Panc1 (cell line): ENCODE measurements around the gene SIK2. TPM values are rescaled to one million over a fixed set of nuclear protein-coding genes. Genes with fewer than 3 reads are reported as not detected.

Experiments
- ATAC-seq: fragments of 200-7000 bp; cut with Tn5 transposase; 2 replicates; pipeline ENCODE4 v1.9.1; 2020; ENCODE audit warnings: mild to moderate bottlenecking, moderate library complexity
- BruUV-seq: library from RNA; stranded (reverse); fragments of 400-500 nt; replicated peaks from 2 replicates; lab custom pipeline; 2021; lab: Mats Ljungman, UMichigan
- CTCF ChIA-PET: fragments of 300-600 bp; sonication (Branson Sonifier 250); formaldehyde crosslinking; loops from one replicate; lab custom pipeline; 2022; ENCODE audit warnings: antibody characterized with exemption; lab: Charles Lee
- POLR2A ChIA-PET: fragments of 300-600 bp; sonication (Branson Sonifier 250); formaldehyde crosslinking; loops from one replicate; lab custom pipeline; 2022; ENCODE audit warnings: antibody characterized with exemption; lab: Charles Lee
- DNase-seq: peaks from one replicate; pipeline ENCODE4 v3.0.0-alpha.2; 2010; ENCODE audit warnings: low read depth, low spot score
- H3K27ac ChIP-seq: 2 replicates; pipeline ENCODE4 v1.5.1; 2011; ENCODE audit warnings: mild to moderate bottlenecking, low read length, inconsistent platforms
- H3K27me3 ChIP-seq: fragments of 200-500 bp; sonication (Bioruptor generic); 2 replicates; pipeline ENCODE4 v1.6.0; 2014; ENCODE audit warnings: low read length, inconsistent platforms; ENCODE audit not compliant: control insufficient read depth, insufficient read depth
- H3K36me3 ChIP-seq: fragments of 200-500 bp; sonication (Bioruptor generic); 2 replicates; pipeline ENCODE4 v1.5.1; 2014; ENCODE audit warnings: inconsistent platforms, mild to moderate bottlenecking, low read length, moderate library complexity; ENCODE audit not compliant: control insufficient read depth, insufficient read depth
- H3K4me1 ChIP-seq: 2 replicates; pipeline ENCODE4 v1.5.1; 2011; ENCODE audit warnings: inconsistent platforms, mild to moderate bottlenecking, low read length, moderate library complexity; ENCODE audit not compliant: control insufficient read depth, insufficient read depth
- H3K4me3 ChIP-seq, 2 experiments: 2 replicates each; pipeline ENCODE4 v1.5.1; 2011 to 2012; ENCODE audit warnings: low read depth in 2 of 2, low read length in 2 of 2, mild to moderate bottlenecking in 2 of 2, inconsistent platforms in 1 of 2, moderate library complexity in 1 of 2
- H3K9me3 ChIP-seq: fragments of 200-500 bp; sonication (Bioruptor generic); 2 replicates; pipeline ENCODE4 v1.5.1; 2014; ENCODE audit warnings: low read depth, mild to moderate bottlenecking, inconsistent platforms, low read length, moderate library complexity; ENCODE audit not compliant: control insufficient read depth, insufficient read depth
- CTCF ChIP-seq: fragments of 450-650 bp; IDR thresholded peaks from 2 replicates; pipeline ENCODE4 v1.5.1; 2017; ENCODE audit warnings: mild to moderate bottlenecking
- POLR2AphosphoS5 ChIP-seq: IDR thresholded peaks from 2 replicates; pipeline ENCODE4 v1.6.1; 2012; ENCODE audit warnings: mild to moderate bottlenecking, low read depth, low read length, moderate library complexity
- SIN3A ChIP-seq: IDR thresholded peaks from 2 replicates; pipeline ENCODE4 v1.6.1; 2012; ENCODE audit warnings: low read depth, mild to moderate bottlenecking, low read length, moderate library complexity, borderline replicate concordance; ENCODE audit not compliant: insufficient read depth
- TCF7L2 ChIP-seq: IDR thresholded peaks from 2 replicates; pipeline ENCODE4 v1.6.1; 2011; ENCODE audit warnings: mild to moderate bottlenecking, low read depth, low read length, inconsistent platforms
- in situ Hi-C: cut with HindIII; loops from 2 replicates; pipeline ENCODE4 v1.10.0; 2016; ENCODE audit warnings: low sequenced_read_pairs, low pct_unique_long_range_greater_than_20kb
- intact Hi-C: fragments of 100-400 bp; cut with micrococcal nuclease; formaldehyde crosslinking; loops from one replicate; pipeline ENCODE4 v1.10.0; 2022; ENCODE audit not compliant: unreplicated experiment
- total RNA-seq: library from RNA; stranded (reverse); gene quantifications from one replicate; pipeline ENCODE4 v1.2.1, GENCODE V29; 2021; ENCODE audit not compliant: unreplicated experiment
- TF ChIP-seq, protein P1 (sequence below), 2 experiments: IDR thresholded peaks; 2 replicates each; pipeline ENCODE4 v1.6.1; 2011 to 2012; ENCODE audit warnings: low read depth in 2 of 2, control low read depth in 1 of 2, low read length in 1 of 2, mild to moderate bottlenecking in 1 of 2, moderate library complexity in 1 of 2; ENCODE audit not compliant: insufficient read depth in 1 of 2

The SIK2 gene
- total RNA-seq, 1 experiment from 2014 or later = 17.0 TPM

GRCh38 chr11:111574373-111575225, 27.6 kb upstream of the SIK2 start:
- no peak for TF ChIP-seq SIN3A
- peak; percentile 15; the same call in 1 of the 2 replicates for TF ChIP-seq CTCF
- no peak for TF ChIP-seq TCF7L2
- TF ChIP-seq, protein P1, sequence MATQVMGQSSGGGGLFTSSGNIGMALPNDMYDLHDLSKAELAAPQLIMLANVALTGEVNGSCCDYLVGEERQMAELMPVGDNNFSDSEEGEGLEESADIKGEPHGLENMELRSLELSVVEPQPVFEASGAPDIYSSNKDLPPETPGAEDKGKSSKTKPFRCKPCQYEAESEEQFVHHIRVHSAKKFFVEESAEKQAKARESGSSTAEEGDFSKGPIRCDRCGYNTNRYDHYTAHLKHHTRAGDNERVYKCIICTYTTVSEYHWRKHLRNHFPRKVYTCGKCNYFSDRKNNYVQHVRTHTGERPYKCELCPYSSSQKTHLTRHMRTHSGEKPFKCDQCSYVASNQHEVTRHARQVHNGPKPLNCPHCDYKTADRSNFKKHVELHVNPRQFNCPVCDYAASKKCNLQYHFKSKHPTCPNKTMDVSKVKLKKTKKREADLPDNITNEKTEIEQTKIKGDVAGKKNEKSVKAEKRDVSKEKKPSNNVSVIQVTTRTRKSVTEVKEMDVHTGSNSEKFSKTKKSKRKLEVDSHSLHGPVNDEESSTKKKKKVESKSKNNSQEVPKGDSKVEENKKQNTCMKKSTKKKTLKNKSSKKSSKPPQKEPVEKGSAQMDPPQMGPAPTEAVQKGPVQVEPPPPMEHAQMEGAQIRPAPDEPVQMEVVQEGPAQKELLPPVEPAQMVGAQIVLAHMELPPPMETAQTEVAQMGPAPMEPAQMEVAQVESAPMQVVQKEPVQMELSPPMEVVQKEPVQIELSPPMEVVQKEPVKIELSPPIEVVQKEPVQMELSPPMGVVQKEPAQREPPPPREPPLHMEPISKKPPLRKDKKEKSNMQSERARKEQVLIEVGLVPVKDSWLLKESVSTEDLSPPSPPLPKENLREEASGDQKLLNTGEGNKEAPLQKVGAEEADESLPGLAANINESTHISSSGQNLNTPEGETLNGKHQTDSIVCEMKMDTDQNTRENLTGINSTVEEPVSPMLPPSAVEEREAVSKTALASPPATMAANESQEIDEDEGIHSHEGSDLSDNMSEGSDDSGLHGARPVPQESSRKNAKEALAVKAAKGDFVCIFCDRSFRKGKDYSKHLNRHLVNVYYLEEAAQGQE (IDR thresholded peaks at IDR 0.05; ENCODE audit: insufficient read depth in 1 of 2, low read depth in 2 of 2, low read length in 1 of 2) = no peak
- ATAC-seq = 0 out of 2 replicates have a peak, but pooled peaks have one; percentile 62
- in situ Hi-C loops (no loop called here), intact Hi-C loops (no loop called here)
- ChIA-PET POLR2A (interaction anchor here (0.5 to 0.7 kb wide), 2 partner anchors 8 to 221 kb away, joined by 3 to 4 read pairs; no protein-coding TSS in a partner anchor), CTCF (no interaction called here)
- H3K27me3 ChIP-seq = no peaks in the 10 kb centered on the region
- H3K36me3 ChIP-seq = no peaks in the 10 kb centered on the region
- no TSS peak for BruUV-seq
- no peak overlapping the region for H3K4me3 ChIP-seq
- H3K4me1 ChIP-seq = 0 out of 2 replicates have a peak, but pooled peaks cover 4% of the 10 kb centered on the region
- no peak for DNase-seq
- H3K27ac ChIP-seq = no peak overlapping the region
- H3K9me3 ChIP-seq = no peaks in the 10 kb centered on the region

DNA sequence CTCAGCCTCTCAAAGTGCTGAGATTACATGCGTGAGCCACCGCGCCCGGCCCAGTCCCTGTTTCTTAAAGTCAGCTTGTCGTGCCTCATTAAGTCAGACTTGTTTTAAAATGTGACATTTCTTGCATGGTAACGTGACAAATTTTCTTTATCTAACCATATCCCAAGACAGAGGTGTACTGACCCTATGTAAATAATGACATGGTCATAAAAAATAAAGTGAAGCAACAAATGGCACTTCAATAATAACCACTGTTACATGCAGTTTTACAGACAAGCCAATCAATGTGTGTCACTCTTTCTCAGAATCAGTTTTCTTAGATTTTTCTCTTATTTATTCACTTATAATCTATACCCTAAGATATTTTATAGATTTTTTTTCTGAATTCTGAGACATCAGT, 26.5 kb upstream of the SIK2 start:
- in situ Hi-C loops (no loop called here), intact Hi-C loops (no loop called here)
- Histone ChIP-seq H3K27ac (no peak overlapping the region), H3K36me3 (no peaks in the 10 kb centered on the region), H3K4me3 (no peak overlapping the region), H3K9me3 (no peaks in the 10 kb centered on the region), H3K4me1 (no peaks in the 10 kb centered on the region), H3K27me3 (no peaks in the 10 kb centered on the region)
- ChIA-PET CTCF (no interaction called here), POLR2A (no interaction called here)
- ATAC-seq (no peak), DNase-seq (no peak)
- TF ChIP-seq TCF7L2 (no peak), POLR2AphosphoS5 (no peak), SIN3A (no peak), CTCF (no peak)
- TF ChIP-seq, protein P1 (IDR thresholded peaks at IDR 0.05; ENCODE audit: insufficient read depth in 1 of 2, low read depth in 2 of 2, low read length in 1 of 2) = no peak
- BruUV-seq = no TSS peak
